Measurements from ENCODE around the gene OSBPL10.

DNA sequence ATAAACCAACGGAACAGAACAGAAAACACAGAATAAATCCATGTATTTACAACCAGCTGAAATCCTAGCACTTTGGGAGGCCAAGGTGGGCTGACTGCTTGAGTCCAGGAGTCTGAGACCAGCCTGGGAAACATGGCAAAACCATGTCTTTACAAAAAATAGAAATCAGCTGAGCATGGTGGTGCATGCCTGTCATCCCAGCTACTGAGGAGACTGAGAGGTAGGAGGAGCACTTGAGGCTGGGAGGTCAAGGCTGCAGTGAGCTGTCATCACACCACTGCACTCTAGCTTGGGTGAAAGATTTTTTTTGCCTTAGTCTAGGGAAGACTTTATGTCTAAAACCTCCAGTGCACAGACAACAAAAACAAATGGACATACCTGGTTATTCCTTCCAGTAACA lies 327.6 kb downstream of the OSBPL10 start:
- TF ChIP-seq, protein P1, sequence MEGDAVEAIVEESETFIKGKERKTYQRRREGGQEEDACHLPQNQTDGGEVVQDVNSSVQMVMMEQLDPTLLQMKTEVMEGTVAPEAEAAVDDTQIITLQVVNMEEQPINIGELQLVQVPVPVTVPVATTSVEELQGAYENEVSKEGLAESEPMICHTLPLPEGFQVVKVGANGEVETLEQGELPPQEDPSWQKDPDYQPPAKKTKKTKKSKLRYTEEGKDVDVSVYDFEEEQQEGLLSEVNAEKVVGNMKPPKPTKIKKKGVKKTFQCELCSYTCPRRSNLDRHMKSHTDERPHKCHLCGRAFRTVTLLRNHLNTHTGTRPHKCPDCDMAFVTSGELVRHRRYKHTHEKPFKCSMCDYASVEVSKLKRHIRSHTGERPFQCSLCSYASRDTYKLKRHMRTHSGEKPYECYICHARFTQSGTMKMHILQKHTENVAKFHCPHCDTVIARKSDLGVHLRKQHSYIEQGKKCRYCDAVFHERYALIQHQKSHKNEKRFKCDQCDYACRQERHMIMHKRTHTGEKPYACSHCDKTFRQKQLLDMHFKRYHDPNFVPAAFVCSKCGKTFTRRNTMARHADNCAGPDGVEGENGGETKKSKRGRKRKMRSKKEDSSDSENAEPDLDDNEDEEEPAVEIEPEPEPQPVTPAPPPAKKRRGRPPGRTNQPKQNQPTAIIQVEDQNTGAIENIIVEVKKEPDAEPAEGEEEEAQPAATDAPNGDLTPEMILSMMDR (IDR thresholded peaks at IDR 0.05), result no peak
- no peak for TF ChIP-seq ZFX (IDR thresholded peaks at IDR 0.05; ENCODE audit: borderline replicate concordance)
